GM23248 (cell line): ENCODE data around the gene LIN54.

Experiments
- EZH2 ChIP-seq: fragments of 200-600 bp; sonication (generic); IDR thresholded peaks from 2 replicates; pipeline ENCODE4 v1.6.1; 2018; ENCODE audit warnings: antibody characterized with exemption, mild to moderate bottlenecking; ENCODE audit not compliant: insufficient read depth, poor library complexity, severe bottlenecking
- EZH2phosphoT487 ChIP-seq: fragments of 200-600 bp; sonication (generic); IDR thresholded peaks from 2 replicates; pipeline ENCODE4 v1.6.1; 2018; ENCODE audit warnings: antibody characterized with exemption, moderate library complexity, mild to moderate bottlenecking, low read depth; ENCODE audit not compliant: insufficient read depth

DNA sequence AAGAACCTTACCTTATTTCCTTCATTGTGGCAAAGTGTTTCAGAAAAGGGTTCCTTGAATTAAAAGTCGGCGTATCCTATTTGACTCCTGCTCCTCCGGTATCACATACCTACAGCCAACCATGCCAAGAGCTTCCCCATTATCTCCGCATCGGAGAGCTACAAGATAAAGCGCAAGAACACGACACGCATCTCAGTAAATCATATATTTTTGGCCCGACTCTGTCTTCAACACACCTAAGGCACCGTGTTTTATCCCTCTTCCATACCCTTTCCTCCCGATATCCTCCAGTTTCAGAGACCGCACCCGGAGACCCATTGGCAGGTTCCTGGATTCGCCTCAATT is 110.6 kb downstream of the LIN54 start:
- no peak for TF ChIP-seq EZH2phosphoT487
- TF ChIP-seq EZH2: no peak
